AG04449 (cell line): ENCODE measurements around the gene TP53I13.

Experiments used
- CTCF ChIA-PET: fragments of 350-600 bp; formaldehyde crosslinking; extraction: SDS; loops from one replicate; lab custom pipeline; 2021; ENCODE audit warnings: antibody characterized with exemption; lab: Yijun Ruan, JAX
- POLR2A ChIA-PET: fragments of 400-600, 350-600 bp; formaldehyde crosslinking; extraction: SDS; loops from one replicate; lab custom pipeline; 2020; ENCODE audit warnings: antibody characterized with exemption, inconsistent platforms; lab: Yijun Ruan, JAX
- DNase-seq: peaks from one replicate; pipeline ENCODE4 v3.0.0-alpha.2; 2010; ENCODE audit warnings: low read depth, low spot score
- H3K4me3 ChIP-seq: 2 replicates; pipeline ENCODE4 v1.5.1; 2011; ENCODE audit warnings: low read depth, mild to moderate bottlenecking, control low read depth, low read length
- CTCF ChIP-seq: IDR thresholded peaks from one replicate; pipeline ENCODE4 v1.5.1; 2011; ENCODE audit warnings: mild to moderate bottlenecking, moderate library complexity, low read length, control low read depth, inconsistent platforms; ENCODE audit not compliant: insufficient read depth; ENCODE audit errors: missing control alignments

The TP53I13 gene

GRCh38 chr17:29573871-29574731, 5.6 kb downstream of the TP53I13 start:
- no peak for TF ChIP-seq CTCF
- no peak for DNase-seq
- H3K4me3 ChIP-seq: no peak overlapping the region
- CTCF ChIA-PET: interaction anchor here (1.1 to 20.8 kb wide), 14 partner anchors 7 to 522 kb away, joined by 3 to 222 read pairs (median 8); partner anchors contain the start of genes ANKRD13B and SSH2
- POLR2A ChIA-PET: no interaction called here

DNA sequence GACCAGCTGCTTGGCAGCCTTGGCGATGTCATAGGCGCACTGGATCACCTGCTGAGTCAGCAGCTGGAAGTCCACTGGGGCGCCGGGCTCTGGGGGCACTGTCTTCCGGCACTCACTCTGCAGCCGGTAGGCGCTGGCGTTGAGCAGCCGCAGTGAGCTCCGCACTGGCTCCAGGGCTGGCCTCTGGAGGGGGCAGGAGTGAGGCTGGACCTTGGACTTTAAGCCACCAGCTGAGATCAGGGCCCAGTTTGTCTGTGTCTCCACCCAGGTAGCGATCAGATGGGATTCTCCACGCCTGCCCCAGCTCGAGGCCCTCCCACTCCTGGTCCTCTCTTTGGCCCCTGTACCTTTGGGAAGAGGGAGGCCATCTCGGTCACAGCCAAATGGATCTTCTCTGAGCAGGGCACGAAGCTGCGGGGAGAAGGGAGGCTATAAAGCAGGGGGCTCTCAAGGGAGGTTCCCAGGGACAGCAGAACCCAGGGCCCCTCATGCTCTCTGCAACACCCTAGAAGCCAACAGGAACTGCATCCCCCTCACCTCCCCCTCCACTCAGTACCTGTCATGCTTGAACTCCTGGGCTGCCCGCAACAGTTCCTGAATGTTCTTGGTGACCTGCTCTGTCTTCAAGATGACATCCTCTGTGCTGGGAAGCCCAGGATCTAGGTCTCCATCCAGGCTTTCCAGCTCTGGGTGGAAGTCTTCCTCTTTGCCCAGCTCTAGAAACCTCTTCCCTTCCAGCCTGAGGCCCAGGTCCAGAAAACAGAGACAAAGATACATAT, 6.4 kb downstream of the TP53I13 start:
- POLR2A ChIA-PET: no interaction called here
- H3K4me3 ChIP-seq: no peak overlapping the region
- CTCF ChIA-PET: interaction anchor here (1.1 to 20.8 kb wide), 8 partner anchors 4 to 232 kb away, joined by 3 to 222 read pairs (median 94); partner anchors contain the start of genes ABHD15, ANKRD13B and TP53I13
- no peak for TF ChIP-seq CTCF
- DNase-seq: no peak

- ChIA-PET POLR2A (interaction anchor here (0.9 kb wide), 1 partner anchor 12 kb away, joined by 5 read pairs; no protein-coding TSS in a partner anchor), CTCF (interaction anchor here (4.3 to 20.8 kb wide), 7 partner anchors 5 to 519 kb away, joined by 23 to 222 read pairs (median 161); partner anchors contain the start of genes ABHD15, ANKRD13B, GIT1 and TP53I13)
- H3K4me3 ChIP-seq: no peak overlapping the region
- TF ChIP-seq CTCF: no peak
- DNase-seq: no peak
Observed at GRCh38 chr17:29575511-29576213, 7.2 kb downstream of the TP53I13 start.

DNA sequence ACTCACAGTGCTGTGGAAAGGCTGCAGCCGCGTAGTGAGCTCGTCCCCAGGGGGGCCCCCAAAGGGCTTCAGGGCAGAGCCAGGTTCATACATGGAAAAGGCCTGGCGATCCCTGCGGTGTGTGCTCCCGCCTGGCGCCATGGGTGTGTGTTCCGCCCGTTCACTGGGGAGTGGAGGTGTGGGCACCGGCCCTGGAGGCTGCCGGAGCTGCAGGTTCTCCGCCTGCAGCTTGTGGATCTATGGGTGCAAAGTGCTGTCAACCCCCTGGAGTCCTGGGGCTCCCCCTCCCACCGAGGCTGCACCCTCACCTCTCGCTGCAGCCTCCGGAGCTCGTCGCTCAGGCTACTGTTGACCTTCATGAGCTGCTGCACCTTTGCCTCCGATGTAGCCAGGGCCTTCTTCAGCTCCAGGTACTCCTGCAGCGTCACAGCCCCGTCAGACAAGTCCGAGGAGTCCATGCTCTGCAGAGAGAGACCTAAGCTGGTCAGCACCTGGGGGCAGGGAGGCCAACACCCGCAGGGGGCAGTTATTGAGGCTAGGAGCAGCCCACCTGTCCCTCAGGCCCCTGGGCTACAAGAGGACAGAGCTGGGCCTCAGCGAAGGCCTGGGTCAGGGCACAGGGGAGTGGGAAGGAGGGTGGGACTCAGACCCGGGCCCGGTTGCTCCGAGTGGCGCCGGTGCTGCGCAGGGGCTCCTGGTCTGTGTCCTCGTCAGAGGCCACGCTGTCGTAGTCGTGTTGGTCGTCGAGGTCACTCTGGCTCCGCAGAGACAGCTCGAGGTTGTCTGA, 7.9 kb downstream of the TP53I13 start:
- no peak for TF ChIP-seq CTCF
- no peak overlapping the region for H3K4me3 ChIP-seq
- ChIA-PET POLR2A (interaction anchor here (0.9 kb wide), 1 partner anchor 12 kb away, joined by 5 read pairs; no protein-coding TSS in a partner anchor), CTCF (interaction anchor here (0.8 to 20.8 kb wide), 12 partner anchors 4 to 518 kb away, joined by 3 to 222 read pairs (median 34); partner anchors contain the start of genes ABHD15, ANKRD13B, CORO6 and GIT1)
- no peak for DNase-seq

- TF ChIP-seq CTCF: no peak
- ChIA-PET CTCF (interaction anchor here (0.8 to 20.8 kb wide), 11 partner anchors 4 to 517 kb away, joined by 3 to 222 read pairs (median 43); partner anchors contain the start of genes ABHD15, ANKRD13B, CORO6 and GIT1), POLR2A (interaction anchor here (0.5 kb wide), 1 partner anchor 402 kb away, joined by 3 read pairs; no protein-coding TSS in a partner anchor)
Observed at GRCh38 chr17:29577001-29577370, 8.5 kb downstream of the TP53I13 start.

More at GRCh38 chr17:29577001-29577370, 8.5 kb downstream of the TP53I13 start:
- no peak for DNase-seq
- H3K4me3 ChIP-seq: no peak overlapping the region
